Type B pancreatic cell (in vitro differentiated cells): ENCODE results near the gene SNRPA1. TPM values are rescaled to one million over a fixed set of nuclear protein-coding genes. Genes with fewer than 3 reads are reported as not detected.

Source experiments
- DNase-seq: peaks from one replicate; pipeline ENCODE4 v3.0.0; 2021; ENCODE audit warnings: mixed read lengths; ENCODE audit not compliant: unreplicated experiment; ENCODE audit errors: extremely low spot score
- H3K27ac Mint-ChIP-seq: 2 replicates; pipeline ENCODE4 v1.8.0; 2021; ENCODE audit warnings: mild to moderate bottlenecking, mixed read lengths
- H3K27me3 Mint-ChIP-seq: 2 replicates; pipeline ENCODE4 v1.8.0; 2021; ENCODE audit warnings: mixed read lengths
- H3K36me3 Mint-ChIP-seq: 2 replicates; pipeline ENCODE4 v1.8.0; 2021; ENCODE audit warnings: mixed read lengths
- H3K4me1 Mint-ChIP-seq: one replicate; pipeline ENCODE4 v1.8.0; 2021; ENCODE audit warnings: mixed read lengths; ENCODE audit not compliant: unreplicated experiment
- H3K4me3 Mint-ChIP-seq: 2 replicates; pipeline ENCODE4 v1.8.0; 2021; ENCODE audit warnings: mild to moderate bottlenecking, mixed read lengths
- H3K9me3 Mint-ChIP-seq: 2 replicates; pipeline ENCODE4 v1.8.0; 2021; ENCODE audit warnings: mixed read lengths
- total RNA-seq: library from RNA; stranded (reverse); gene quantifications from 2 replicates; pipeline ENCODE4 v1.2.1, GENCODE V29; 2021; ENCODE audit warnings: low replicate concordance
- TF ChIP-seq, protein P1 (sequence below): fragments of 200-600 bp; sonication (generic); conservative IDR thresholded peaks from 2 replicates; pipeline ENCODE4 v1.5.0; 2021; ENCODE audit warnings: antibody characterized with exemption, mild to moderate bottlenecking

SNRPA1 gene
- total RNA-seq, 1 donor from 2014 or later = 72.6 TPM

DNA sequence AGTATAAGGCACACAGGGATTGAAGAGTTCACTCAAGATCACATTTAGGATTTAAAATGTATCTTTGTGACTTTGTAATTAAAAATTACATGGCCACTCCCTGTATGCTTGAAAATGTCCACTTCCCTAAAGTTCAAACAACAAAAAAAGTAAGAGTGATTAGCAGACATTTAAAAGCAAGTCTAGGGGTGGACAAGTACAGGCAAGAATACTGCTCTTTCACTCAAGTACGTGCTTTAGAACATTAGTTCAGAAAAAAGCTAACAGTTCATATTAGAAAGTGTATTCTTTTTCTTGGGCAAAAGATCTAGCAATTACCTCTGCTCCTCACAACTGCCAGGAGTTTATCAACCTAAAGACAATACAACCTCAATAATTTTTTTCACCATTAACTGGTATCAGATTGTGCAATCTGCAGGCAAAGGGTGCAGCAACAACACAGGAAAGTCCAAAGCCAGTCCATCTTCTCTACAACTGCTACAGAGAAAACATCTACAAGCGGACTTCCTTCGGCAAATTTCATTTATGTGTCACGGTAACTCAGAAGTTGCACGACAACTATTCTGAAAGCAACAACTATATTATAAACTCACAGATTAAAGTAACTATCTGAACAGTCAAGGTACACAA, 61.3 kb downstream of the SNRPA1 start:
- TF ChIP-seq, protein P1, sequence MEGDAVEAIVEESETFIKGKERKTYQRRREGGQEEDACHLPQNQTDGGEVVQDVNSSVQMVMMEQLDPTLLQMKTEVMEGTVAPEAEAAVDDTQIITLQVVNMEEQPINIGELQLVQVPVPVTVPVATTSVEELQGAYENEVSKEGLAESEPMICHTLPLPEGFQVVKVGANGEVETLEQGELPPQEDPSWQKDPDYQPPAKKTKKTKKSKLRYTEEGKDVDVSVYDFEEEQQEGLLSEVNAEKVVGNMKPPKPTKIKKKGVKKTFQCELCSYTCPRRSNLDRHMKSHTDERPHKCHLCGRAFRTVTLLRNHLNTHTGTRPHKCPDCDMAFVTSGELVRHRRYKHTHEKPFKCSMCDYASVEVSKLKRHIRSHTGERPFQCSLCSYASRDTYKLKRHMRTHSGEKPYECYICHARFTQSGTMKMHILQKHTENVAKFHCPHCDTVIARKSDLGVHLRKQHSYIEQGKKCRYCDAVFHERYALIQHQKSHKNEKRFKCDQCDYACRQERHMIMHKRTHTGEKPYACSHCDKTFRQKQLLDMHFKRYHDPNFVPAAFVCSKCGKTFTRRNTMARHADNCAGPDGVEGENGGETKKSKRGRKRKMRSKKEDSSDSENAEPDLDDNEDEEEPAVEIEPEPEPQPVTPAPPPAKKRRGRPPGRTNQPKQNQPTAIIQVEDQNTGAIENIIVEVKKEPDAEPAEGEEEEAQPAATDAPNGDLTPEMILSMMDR = no peak
- Mint-ChIP-seq H3K9me3 (peaks cover 6% of the 10 kb centered on the region), H3K36me3 (peaks cover 56% of the 10 kb centered on the region), H3K4me1 (peaks cover 10% of the 10 kb centered on the region), H3K27ac (no peak overlapping the region), H3K4me3 (no peak overlapping the region), H3K27me3 (no peaks in the 10 kb centered on the region)
- DNase-seq = no peak

DNA sequence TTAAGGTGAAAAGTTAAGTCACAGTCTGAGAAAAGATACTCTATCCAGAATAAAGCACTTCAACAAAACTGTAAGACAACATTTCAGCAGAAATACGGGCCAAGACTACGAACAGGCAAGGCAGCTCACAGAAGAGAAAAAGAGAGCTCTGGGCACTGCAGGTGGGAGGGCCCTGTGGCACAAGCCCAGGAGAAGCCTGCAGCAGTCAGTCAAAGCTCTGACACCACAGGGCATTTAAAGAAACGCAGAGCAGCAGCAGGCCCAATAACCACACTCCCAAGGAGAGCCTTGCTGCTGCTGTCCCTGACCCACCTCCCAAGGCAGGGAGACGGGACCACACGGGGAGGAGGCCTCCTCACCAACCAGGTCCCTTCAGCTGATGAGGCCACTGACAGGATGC, 62.4 kb downstream of the SNRPA1 start:
- DNase-seq = no peak
- peaks cover 10% of the 10 kb centered on the region for H3K4me1 Mint-ChIP-seq
- H3K9me3 Mint-ChIP-seq = peaks cover 6% of the 10 kb centered on the region
- no peaks in the 10 kb centered on the region for H3K27me3 Mint-ChIP-seq
- no peak overlapping the region for H3K4me3 Mint-ChIP-seq
- TF ChIP-seq, protein P1 = no peak
- no peak overlapping the region for H3K27ac Mint-ChIP-seq
- peaks cover 65% of the 10 kb centered on the region for H3K36me3 Mint-ChIP-seq

Other genes starting within 250 kb of the SNRPA1 start
- 18.4 and 43.0 TPM in 2 replicates for gene CHSY1, start 43.2 kb downstream of the SNRPA1 start, total RNA-seq
- 47.2 and 74.3 TPM in 2 replicates for gene SELENOS, start 17.8 kb downstream of the SNRPA1 start, total RNA-seq
- 5.4 and 6.5 TPM in 2 replicates for gene PCSK6, start 194.5 kb upstream of the SNRPA1 start, total RNA-seq